ENCODE measurements around the gene PMM2. TPM values are rescaled to one million over a fixed set of nuclear protein-coding genes. Genes with fewer than 3 reads are reported as not detected.
"Not testable (repeated sequence)": the region's sequence is repeated elsewhere in the genome, so short reads cannot be mapped to it uniquely, and the experiment has no call there.

The PMM2 gene
- total RNA-seq, 1 donor from 2014 or later, result 51.8 TPM

GRCh38 chr16:8781797-8782196 lies 15.8 kb upstream of the PMM2 start:
- DNase-seq (ENCODE audit: low spot score), result no peak

- no peak for DNase-seq (ENCODE audit: low spot score)
These were observed 15.0 kb upstream of the PMM2 start for GRCh38 chr16:8782673-8783072.

- no peak for DNase-seq (ENCODE audit: low spot score)
These were observed 12.2 kb upstream of the PMM2 start for GRCh38 chr16:8785408-8785807.

GRCh38 chr16:8786316-8786715 lies 11.3 kb upstream of the PMM2 start:
- DNase-seq (ENCODE audit: low spot score), result not testable (repeated sequence)

- no peak for DNase-seq (ENCODE audit: low spot score)
These were observed 9.0 kb upstream of the PMM2 start for GRCh38 chr16:8788578-8789172.

- no peak for DNase-seq (ENCODE audit: low spot score)
These were observed 2.5 kb upstream of the PMM2 start for GRCh38 chr16:8795091-8795490.

- DNase-seq (ENCODE audit: low spot score), result no peak
These were observed 1.8 kb upstream of the PMM2 start for GRCh38 chr16:8795818-8796217.

- no peak for DNase-seq (ENCODE audit: low spot score)
These were observed 923 bp upstream of the PMM2 start for GRCh38 chr16:8796469-8797363.

- DNase-seq (ENCODE audit: low spot score), result no peak
These were observed 512 bp downstream of the PMM2 start for GRCh38 chr16:8798174-8798527.

GRCh38 chr16:8798535-8799157 lies 1.0 kb downstream of the PMM2 start:
- DNase-seq (ENCODE audit: low spot score), result no peak

- no peak for DNase-seq (ENCODE audit: low spot score)
These were observed 4.1 kb downstream of the PMM2 start for GRCh38 chr16:8801701-8802100.

- DNase-seq (ENCODE audit: low spot score), result not testable (repeated sequence)
These were observed 6.1 kb downstream of the PMM2 start for GRCh38 chr16:8803733-8804132.

- no peak for DNase-seq (ENCODE audit: low spot score)
These were observed 6.7 kb downstream of the PMM2 start for GRCh38 chr16:8804313-8804712.

GRCh38 chr16:8806272-8806983 lies 8.8 kb downstream of the PMM2 start:
- DNase-seq (ENCODE audit: low spot score), result no peak

- DNase-seq (ENCODE audit: low spot score), result no peak
These were observed 9.6 kb downstream of the PMM2 start for GRCh38 chr16:8807189-8807588.

GRCh38 chr16:8808009-8808408 lies 10.4 kb downstream of the PMM2 start:
- no peak for DNase-seq (ENCODE audit: low spot score)

GRCh38 chr16:8808613-8809353 lies 11.1 kb downstream of the PMM2 start:
- no peak for DNase-seq (ENCODE audit: low spot score)

GRCh38 chr16:8812162-8812843 lies 14.7 kb downstream of the PMM2 start:
- DNase-seq (ENCODE audit: low spot score), result no peak

GRCh38 chr16:8814095-8814806 lies 16.6 kb downstream of the PMM2 start:
- DNase-seq (ENCODE audit: low spot score), result no peak

Measured in mesenteric fat pad (tissue), 1 donor.